Measurements from ENCODE around the gene ADAMTS16.

Gene ADAMTS16

DNA sequence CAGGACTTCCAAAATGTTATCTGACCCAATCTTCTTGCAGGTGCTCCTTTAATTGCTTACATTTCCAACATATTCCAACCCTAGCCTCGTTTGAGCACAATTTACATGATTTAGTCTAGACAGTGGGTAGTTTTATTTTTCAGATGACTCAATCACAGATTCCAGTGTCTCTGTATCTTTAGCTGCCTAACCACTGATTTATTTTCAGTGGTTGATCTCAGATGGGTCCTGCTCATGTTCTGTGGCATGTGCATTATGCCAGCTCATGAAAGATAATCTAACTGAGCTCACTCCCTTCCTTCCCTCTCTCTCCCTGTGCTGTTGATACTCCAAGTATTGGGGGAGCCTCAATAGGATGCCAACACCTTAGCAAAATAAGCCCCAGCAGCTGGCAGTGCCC is 176.2 kb downstream of the ADAMTS16 start:
- Mint-ChIP-seq H3K9me3 (peaks cover 0 to 45% of the 10 kb centered on the region in 2 donors), H3K27me3 (no peaks in the 10 kb centered on the region), H3K4me1 (no peaks in the 10 kb centered on the region), H3K4me3 (no peak overlapping the region), H3K27ac (no peak overlapping the region)
- DNase-seq (no peak), ATAC-seq (no peak)

DNA sequence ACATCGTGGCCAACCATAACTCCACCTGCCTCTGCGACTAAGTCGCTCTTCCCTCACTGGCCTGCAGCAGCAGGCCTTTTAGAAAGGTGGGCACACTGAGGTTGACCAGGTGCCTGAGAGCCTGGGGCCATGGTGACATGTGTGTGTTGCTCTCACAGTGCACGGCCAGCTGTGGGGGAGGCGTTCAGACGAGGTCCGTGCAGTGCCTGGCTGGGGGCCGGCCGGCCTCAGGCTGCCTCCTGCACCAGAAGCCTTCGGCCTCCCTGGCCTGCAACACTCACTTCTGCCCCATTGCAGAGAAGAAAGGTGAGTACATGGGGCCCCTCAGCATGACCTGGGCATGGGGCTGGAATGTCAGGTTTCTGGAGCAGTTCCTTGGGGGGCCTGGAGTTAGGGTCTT is 177.8 kb downstream of the ADAMTS16 start:
- H3K4me3 Mint-ChIP-seq = no peak overlapping the region
- peaks cover 0 to 57% of the 10 kb centered on the region in 2 donors for H3K9me3 Mint-ChIP-seq
- DNase-seq (no peak), ATAC-seq (no peak)
- no peaks in the 10 kb centered on the region for H3K27me3 Mint-ChIP-seq
- H3K27ac Mint-ChIP-seq = no peak overlapping the region
- no peaks in the 10 kb centered on the region for H3K4me1 Mint-ChIP-seq

DNA sequence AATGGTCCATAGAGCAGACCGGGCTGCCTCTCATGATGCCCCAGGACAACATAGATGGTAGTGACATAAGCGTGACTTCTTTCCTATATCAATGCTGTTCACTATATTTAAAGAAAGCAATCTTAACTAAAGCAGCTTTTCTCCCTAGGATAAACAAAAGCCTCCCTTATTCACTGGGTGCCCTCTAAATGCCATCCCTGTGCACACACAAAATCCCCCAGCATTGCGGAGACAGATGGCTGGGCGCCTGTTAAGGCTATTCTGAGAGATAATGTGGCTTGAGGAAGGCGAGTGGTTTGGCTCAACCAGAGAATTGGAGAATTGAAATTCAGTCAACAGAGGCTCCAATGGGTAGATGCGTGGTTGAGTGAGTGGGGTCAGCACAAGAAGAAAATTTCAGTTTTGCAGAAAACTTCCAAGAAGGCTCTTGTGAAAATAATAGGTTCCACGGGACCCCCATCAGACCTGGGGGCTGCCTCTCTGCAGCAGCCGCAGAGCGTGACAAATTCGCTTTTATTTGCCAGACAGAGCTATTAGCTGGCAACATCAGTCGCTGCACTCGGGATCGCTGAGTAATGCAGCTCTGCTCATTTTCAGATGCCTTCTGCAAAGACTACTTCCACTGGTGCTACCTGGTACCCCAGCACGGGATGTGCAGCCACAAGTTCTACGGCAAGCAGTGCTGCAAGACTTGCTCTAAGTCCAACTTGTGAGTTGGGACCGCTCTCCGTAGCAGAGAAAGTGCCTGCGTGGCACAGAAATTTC is 178.5 kb downstream of the ADAMTS16 start:
- Mint-ChIP-seq H3K4me1 (no peaks in the 10 kb centered on the region), H3K27ac (no peak overlapping the region), H3K4me3 (no peak overlapping the region), H3K27me3 (no peaks in the 10 kb centered on the region), H3K9me3 (peaks cover 0 to 60% of the 10 kb centered on the region in 2 donors)
- DNase-seq = no peak
- ATAC-seq = no peak

DNA sequence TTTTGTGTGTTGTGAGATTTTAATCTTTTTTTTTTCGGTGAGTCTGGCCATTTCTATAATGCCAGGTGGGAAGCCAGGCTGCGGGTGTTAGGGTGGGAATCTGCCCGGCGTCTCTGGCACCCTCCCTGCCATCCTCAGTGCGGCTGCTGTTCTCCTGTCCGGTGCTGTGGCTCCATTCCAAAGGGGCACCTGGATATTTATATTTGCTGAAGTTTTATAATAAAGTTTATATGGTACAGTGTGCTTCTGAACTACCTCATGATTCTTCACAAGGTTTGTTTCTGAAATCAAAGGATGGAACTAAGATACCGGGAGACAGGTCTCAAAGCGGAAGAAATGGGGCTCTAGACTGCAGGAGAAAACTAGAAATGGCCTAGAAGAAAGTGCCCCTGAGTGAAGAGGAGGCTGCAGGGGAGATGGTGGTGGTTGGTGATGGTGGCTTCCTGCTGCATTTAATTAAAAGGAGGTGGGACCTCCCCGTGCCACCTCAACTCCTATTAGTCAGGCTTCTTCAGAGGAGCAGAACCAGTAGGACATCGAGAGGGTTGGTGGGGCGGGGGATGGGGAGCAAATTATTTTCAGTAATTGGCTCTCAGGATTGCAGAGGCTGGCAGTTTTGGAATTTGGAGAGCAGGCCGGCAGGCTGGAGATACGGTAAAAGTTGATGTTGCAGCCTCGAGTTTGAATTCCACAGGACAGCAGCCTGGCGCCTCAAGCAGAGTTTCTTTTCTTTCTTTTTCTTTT is 180.1 kb downstream of the ADAMTS16 start:
- Mint-ChIP-seq H3K27ac (no peak overlapping the region), H3K27me3 (no peaks in the 10 kb centered on the region), H3K4me3 (no peak overlapping the region), H3K9me3 (peaks cover 0 to 64% of the 10 kb centered on the region in 2 donors), H3K4me1 (no peaks in the 10 kb centered on the region)
- no peak for ATAC-seq
- no peak for DNase-seq

DNA sequence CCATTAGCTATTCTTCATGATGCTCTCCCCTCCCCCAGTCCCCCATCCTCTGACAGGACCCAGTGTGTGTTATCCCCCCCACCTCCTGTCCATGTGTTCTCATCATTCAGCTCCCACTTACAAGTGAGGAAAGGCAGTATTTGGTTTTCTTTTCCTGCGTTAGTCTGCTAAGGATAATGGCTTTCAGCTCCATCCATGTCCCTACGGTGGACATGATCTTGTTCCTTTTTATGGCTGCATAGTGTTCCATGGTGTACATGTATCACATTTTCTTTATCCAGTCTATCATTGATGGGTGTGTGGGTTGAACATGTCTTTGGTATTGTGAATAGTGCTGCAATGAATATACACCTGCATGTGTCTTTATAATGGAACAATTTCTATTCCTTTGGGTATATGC is 181.0 kb downstream of the ADAMTS16 start:
- Mint-ChIP-seq H3K4me1 (no peaks in the 10 kb centered on the region), H3K27me3 (no peaks in the 10 kb centered on the region), H3K4me3 (no peak overlapping the region), H3K9me3 (peaks cover 0 to 69% of the 10 kb centered on the region in 2 donors), H3K27ac (no peak overlapping the region)
- ATAC-seq (no peak), DNase-seq (no peak)

DNA sequence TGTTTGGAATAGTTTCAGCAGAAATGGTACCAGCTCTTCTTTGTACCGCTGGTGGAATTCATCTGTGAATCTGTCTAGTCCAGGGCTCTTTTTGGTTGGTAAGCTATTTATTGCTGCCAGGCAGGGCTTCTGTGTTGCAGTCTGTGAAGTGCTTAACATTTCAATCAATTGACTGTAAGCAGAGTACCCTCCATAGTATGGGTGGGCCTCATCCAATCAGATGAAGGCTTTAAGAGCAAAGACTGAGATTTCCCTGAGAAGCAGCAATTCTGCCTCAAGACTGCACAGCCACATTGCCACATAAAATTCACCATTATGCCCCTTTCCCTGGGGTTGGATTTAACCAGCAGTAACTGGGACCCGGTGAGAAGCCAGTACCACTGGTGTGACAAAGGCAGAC is 183.4 kb downstream of the ADAMTS16 start:
- Mint-ChIP-seq H3K27ac (no peak overlapping the region), H3K4me3 (no peak overlapping the region), H3K4me1 (no peaks in the 10 kb centered on the region), H3K9me3 (peaks cover 11 to 76% of the 10 kb centered on the region in 2 donors), H3K27me3 (no peaks in the 10 kb centered on the region)
- ATAC-seq (no peak), DNase-seq (no peak)

DNA sequence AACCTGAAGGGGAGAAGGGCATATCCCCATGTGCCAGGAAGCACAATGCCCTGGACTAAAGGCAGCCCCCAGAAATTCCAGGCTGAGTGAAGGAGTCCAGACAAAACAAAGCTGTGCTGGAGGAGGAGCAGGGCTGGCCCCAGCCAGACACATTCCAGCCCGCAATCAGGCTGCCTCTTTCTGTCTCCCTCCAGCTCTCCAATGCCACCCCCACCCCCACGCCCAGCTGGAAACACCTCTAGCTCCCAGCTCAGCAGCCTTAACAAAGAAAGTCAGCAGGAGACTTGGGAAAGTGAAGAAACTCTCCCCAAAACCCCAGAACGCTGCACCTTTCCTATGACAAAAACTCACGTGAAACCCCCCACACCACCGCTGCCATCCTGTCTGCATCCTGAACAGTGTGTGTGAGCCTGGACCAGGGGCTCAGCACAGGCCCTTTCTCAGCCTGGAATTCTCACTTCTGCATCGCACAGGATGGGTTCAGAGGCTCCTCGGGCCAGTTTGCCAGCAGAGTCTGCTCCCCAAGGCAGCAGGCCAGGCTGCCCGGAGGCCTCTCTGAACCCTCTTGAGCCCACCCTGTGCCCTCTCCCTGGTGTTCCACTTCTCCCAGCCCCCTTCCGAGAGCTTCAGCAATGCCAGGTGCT is 186.1 kb downstream of the ADAMTS16 start:
- Mint-ChIP-seq H3K27ac (no peak overlapping the region), H3K4me1 (no peaks in the 10 kb centered on the region), H3K4me3 (no peak overlapping the region), H3K27me3 (no peaks in the 10 kb centered on the region), H3K9me3 (peaks cover 14 to 67% of the 10 kb centered on the region in 2 donors)
- no peak for ATAC-seq
- DNase-seq = no peak

DNA sequence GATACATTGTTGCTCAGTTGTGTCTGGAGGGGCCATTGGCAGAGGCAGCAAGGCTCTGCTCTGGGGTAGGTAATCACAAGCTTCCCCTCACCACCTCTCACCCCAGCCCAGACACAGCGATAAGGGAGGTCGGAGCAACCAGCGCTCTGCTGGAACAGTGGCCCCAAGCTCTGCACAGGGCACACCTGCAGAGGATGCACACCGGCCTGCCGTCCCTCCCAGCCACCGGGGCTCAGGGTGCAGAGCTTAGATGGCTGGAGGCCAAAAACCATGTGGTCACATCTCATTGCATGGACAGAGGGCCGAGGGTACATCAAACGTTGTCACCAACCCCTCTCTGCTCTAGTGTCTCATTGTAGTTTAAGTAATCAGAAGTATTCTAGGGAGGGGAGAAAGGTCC is 187.0 kb downstream of the ADAMTS16 start:
- H3K27me3 Mint-ChIP-seq = no peaks in the 10 kb centered on the region
- DNase-seq = no peak
- no peak overlapping the region for H3K27ac Mint-ChIP-seq
- no peaks in the 10 kb centered on the region for H3K4me1 Mint-ChIP-seq
- no peak overlapping the region for H3K4me3 Mint-ChIP-seq
- peaks cover 14 to 60% of the 10 kb centered on the region in 2 donors for H3K9me3 Mint-ChIP-seq
- no peak for ATAC-seq

DNA sequence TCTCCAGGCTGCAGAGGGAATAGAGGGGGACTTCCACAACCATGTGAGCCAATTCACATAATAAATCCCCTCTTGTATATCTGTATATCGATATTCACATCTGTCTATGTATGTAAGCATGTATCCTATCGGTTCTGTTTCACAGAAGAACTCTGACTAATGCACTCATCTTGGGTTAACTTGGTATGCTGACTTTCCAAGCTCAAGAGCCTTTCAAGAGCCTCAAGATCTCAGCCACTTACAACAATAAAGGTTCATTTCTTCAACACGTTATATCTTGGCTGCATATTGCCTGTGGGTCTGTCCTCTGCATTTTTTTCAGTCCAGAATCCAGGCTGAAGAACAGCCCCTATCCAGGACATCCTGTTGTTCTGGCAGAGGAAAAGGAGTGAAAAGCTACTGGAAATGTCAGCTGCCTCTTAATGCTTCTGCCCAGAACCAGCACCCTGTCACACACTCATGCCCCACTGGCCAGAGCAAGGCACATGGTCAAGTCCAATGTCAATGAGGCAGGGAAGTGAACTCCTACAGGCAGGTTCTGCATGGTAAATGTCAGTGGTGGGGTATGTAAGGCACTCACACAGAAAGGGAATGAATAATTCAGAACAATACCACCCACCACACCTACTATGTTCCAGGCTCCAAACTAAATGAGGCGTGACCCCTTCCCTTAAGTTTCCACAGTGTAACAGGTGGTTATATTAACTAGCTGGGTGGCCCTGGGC is 190.8 kb downstream of the ADAMTS16 start:
- H3K4me3 Mint-ChIP-seq = no peak overlapping the region
- ATAC-seq (no peak), DNase-seq (no peak)
- no peak overlapping the region for H3K27ac Mint-ChIP-seq
- no peaks in the 10 kb centered on the region for H3K27me3 Mint-ChIP-seq
- peaks cover 14 to 48% of the 10 kb centered on the region in 2 donors for H3K9me3 Mint-ChIP-seq
- no peaks in the 10 kb centered on the region for H3K4me1 Mint-ChIP-seq

DNA sequence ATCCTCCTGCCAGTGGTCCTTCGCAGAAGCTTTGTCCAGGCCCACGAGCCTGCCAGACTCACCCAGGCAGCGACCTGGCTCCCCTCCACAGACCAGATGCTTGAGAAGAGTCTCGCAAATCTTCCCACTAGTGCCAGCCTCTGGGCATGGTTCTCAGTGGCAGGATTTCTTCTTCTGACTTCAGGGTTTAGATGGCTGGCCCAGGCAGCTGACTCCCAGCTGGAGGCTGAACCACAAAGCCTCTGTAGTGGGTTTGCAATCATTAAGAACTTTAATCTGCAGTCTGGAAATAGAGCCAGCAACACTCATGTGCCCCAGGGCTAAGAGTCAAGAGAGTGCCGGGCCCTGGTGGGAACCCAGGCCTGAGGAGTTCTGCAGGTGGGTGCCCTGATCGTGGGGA is 191.7 kb downstream of the ADAMTS16 start:
- peaks cover 14 to 40% of the 10 kb centered on the region in 2 donors for H3K9me3 Mint-ChIP-seq
- H3K27ac Mint-ChIP-seq = no peak overlapping the region
- H3K4me1 Mint-ChIP-seq = no peaks in the 10 kb centered on the region
- no peak overlapping the region for H3K4me3 Mint-ChIP-seq
- ATAC-seq = no peak
- no peaks in the 10 kb centered on the region for H3K27me3 Mint-ChIP-seq
- DNase-seq = no peak

DNA sequence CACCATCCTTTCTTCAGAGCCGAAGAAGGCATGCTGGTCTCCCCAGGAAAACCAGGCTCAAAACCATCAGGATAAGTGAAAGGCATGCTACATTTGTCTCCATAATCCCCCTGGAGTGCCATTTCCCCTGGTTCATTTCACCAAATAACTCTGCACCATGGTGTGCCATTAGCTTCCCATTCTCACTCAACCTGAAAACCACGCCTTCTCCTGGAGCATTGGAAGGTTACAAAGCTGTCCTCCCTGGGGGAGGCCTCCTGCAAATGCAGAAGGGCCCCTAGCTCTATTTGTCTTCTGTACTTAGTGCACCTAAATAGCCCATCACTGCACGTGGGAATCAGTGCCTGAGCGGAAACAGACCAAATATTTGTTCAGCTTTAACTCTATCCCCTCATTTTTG is 192.2 kb downstream of the ADAMTS16 start:
- ATAC-seq (no peak), DNase-seq (no peak)
- Mint-ChIP-seq H3K4me1 (no peaks in the 10 kb centered on the region), H3K4me3 (no peak overlapping the region), H3K27ac (no peak overlapping the region), H3K9me3 (peaks cover 14 to 36% of the 10 kb centered on the region in 2 donors), H3K27me3 (no peaks in the 10 kb centered on the region)

DNA sequence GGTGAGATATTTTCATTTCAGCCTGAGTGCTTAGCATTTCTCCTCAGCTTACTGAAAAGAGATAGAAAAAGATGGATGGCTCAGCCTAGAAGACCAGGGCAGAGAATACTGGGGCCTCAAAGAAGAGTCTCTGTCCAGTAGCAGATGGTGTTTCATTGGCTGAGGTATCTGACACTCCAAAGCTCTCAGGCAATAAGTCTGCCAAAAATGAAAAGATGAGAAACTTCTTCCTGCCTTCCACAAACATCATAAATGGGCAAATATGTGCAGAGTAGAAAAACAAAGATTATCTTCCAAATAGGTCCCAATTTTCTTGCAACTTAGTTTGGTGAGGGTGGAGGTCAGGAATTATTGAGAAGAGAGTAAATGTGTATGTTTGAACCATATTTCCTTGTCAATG is 195.0 kb downstream of the ADAMTS16 start:
- Mint-ChIP-seq H3K9me3 (peaks cover 0 to 24% of the 10 kb centered on the region in 2 donors), H3K27me3 (no peaks in the 10 kb centered on the region), H3K27ac (no peak overlapping the region), H3K4me3 (no peak overlapping the region), H3K4me1 (no peaks in the 10 kb centered on the region)
- ATAC-seq (no peak), DNase-seq (no peak)

DNA sequence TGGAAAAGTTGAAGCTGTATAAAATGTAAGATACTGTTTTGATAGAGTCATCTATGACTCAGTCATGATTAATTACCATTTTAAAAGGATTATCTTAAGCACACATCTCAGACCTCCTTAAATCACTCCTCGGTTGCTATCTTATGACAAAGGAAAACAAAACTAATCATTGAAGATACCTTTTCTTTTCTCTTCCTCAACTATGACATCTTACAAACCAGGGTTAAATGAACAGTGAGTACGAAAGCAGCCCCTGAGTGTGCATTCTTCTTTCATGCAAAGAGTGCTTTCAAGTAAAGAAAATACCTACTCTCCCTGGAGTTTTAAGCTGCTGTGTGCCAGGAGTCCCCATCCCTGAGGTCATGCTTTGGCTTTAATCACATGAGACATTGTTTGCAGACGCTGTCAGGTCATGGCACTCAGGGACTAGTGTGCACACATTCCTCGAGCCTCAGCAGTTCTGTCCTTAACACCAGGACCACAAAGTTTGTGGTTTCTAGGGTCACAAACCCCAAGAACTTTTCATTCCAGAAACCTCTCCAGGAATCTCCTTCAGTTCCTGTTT is 195.7 kb downstream of the ADAMTS16 start:
- Mint-ChIP-seq H3K4me1 (peaks cover 5% of the 10 kb centered on the region), H3K27ac (peak overlapping the region in 1 of 2 donors; percentile 27), H3K9me3 (peaks cover 3 to 24% of the 10 kb centered on the region in 2 donors), H3K27me3 (no peaks in the 10 kb centered on the region), H3K4me3 (no peak overlapping the region)
- no peak for DNase-seq
- no peak for ATAC-seq

DNA sequence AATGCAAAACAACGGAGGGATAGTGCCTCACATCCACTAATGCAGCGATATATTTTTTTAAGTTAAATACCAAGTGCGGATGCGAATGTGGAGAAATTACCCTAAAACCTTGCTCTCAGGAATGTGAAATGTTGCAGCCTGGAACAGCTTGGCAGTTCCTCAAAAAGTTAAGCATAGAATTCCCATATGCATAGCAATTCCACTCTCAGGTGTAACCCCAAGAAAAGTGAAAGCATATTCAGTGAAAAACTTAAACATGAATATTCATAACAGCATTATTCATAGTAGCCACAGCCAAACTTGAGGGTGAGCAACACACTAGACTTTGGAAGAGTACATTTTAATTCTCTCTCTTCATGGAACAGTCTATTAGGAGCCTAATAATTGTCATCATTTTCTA is 199.1 kb downstream of the ADAMTS16 start:
- Mint-ChIP-seq H3K27ac (no peak overlapping the region), H3K4me3 (no peak overlapping the region), H3K4me1 (peaks cover 6% of the 10 kb centered on the region)

DNA sequence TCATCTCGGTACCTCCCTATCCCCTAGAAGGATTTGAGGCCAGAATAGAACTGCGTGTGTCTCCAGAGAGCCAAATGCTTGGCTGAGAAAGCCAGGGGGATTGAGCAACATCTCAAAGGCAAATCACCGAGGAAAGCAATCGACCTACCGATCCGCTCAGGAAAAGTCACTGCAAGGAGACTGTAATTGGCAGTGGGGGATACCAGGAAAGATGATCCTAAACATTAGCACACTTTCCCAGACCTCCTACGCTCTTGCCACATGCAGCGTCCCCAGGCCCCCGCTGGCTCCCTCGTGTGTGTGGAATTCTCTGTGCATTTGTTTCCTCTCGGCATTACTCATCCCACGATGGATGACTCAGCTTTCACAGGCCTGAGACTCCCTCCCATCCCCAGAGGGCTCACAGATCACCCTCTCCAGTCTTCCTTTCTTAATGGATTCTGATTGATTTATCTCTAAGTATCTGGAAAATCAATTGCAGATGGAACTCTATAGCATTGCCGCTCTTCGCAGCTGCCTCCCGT is 200.1 kb downstream of the ADAMTS16 start:
- H3K4me1 Mint-ChIP-seq = peaks cover 6% of the 10 kb centered on the region
- peak overlapping the region in 1 of 2 donors; percentile 19 for H3K27ac Mint-ChIP-seq
- no peak overlapping the region for H3K4me3 Mint-ChIP-seq
- ATAC-seq (no peak), DNase-seq (no peak)
- H3K9me3 Mint-ChIP-seq = peaks cover 3 to 18% of the 10 kb centered on the region in 2 donors
- H3K27me3 Mint-ChIP-seq = no peaks in the 10 kb centered on the region

More for the DNA sequence above, 199.1 kb downstream of the ADAMTS16 start:
- ATAC-seq (no peak), DNase-seq (no peak)
- peaks cover 3 to 25% of the 10 kb centered on the region in 2 donors for H3K9me3 Mint-ChIP-seq
- no peaks in the 10 kb centered on the region for H3K27me3 Mint-ChIP-seq

All from stimulated activated naive CD8-positive, alpha-beta T cell treated with anti-CD3 and anti-CD28 coated beads, Interleukin-15, amount 100 ng/mL, for 72 hours (primary cell).